ENCODE data around the gene PWWP2B.

Gene PWWP2B

GRCh38 chr10:132395704-132396493 lies 1.1 kb upstream of the PWWP2B start:
- DNase-seq, result no peak

GRCh38 chr10:132396494-132397035 lies 435 bp upstream of the PWWP2B start:
- DNase-seq, result peak; percentile 67

GRCh38 chr10:132397671-132398565 lies 918 bp downstream of the PWWP2B start:
- peak; percentile 62 for DNase-seq

GRCh38 chr10:132398566-132398991 lies 1.6 kb downstream of the PWWP2B start:
- no peak for DNase-seq

GRCh38 chr10:132399117-132400035 lies 2.4 kb downstream of the PWWP2B start:
- no peak for DNase-seq

- no peak for DNase-seq
Observed at GRCh38 chr10:132400041-132400546, 3.1 kb downstream of the PWWP2B start.

- no peak for DNase-seq
Observed at GRCh38 chr10:132400547-132401151, 3.6 kb downstream of the PWWP2B start.

- no peak for DNase-seq
Observed at GRCh38 chr10:132401401-132402118, 4.6 kb downstream of the PWWP2B start.

GRCh38 chr10:132402781-132403241 lies 5.8 kb downstream of the PWWP2B start:
- no peak for DNase-seq

- DNase-seq, result no peak
Observed at GRCh38 chr10:132403511-132404168, 6.6 kb downstream of the PWWP2B start.

- DNase-seq, result no peak
Observed at GRCh38 chr10:132404169-132404880, 7.3 kb downstream of the PWWP2B start.

GRCh38 chr10:132404911-132405462 lies 8.0 kb downstream of the PWWP2B start:
- DNase-seq, result no peak

- DNase-seq, result no peak
Observed at GRCh38 chr10:132405463-132405991, 8.5 kb downstream of the PWWP2B start.

- DNase-seq, result no peak
Observed at GRCh38 chr10:132406181-132406580, 9.2 kb downstream of the PWWP2B start.

- DNase-seq, result no peak
Observed at GRCh38 chr10:132406750-132407149, 9.8 kb downstream of the PWWP2B start.

- DNase-seq, result no peak
Observed at GRCh38 chr10:132407243-132407746, 10.3 kb downstream of the PWWP2B start.

GRCh38 chr10:132407846-132408278 lies 10.9 kb downstream of the PWWP2B start:
- no peak for DNase-seq

GRCh38 chr10:132408367-132408781 lies 11.4 kb downstream of the PWWP2B start:
- no peak for DNase-seq

Data from activated CD4-positive, alpha-beta T cell treated with anti-CD3 and anti-CD28 coated beads for 48 hours (primary cell).